GM21529 (cell line): Measurements from ENCODE around the gene APPL1.

ENCODE experiments used
- ATAC-seq: cut with Tn5 transposase; IDR thresholded peaks from one replicate; pipeline ENCODE4 v1.9.1; 2021; ENCODE audit not compliant: unreplicated experiment

Gene APPL1

GRCh38 chr3:57227204-57227929 is at the start of gene APPL1:
APPL1 (plus strand) TSS chr3:57227729; CDS start chr3:57227884, 155 bp downstream.
- ATAC-seq: peak; percentile 88

GRCh38 chr3:57179580-57180410 is 47.7 kb upstream of the APPL1 start:
- no peak for ATAC-seq

GRCh38 chr3:57184526-57184925 is 43.0 kb upstream of the APPL1 start:
- no peak for ATAC-seq

- ATAC-seq: no peak
Measured at GRCh38 chr3:57192028-57192427, 35.5 kb upstream of the APPL1 start.

- ATAC-seq: no peak
Measured at GRCh38 chr3:57194641-57195040, 32.9 kb upstream of the APPL1 start.

GRCh38 chr3:57199895-57200297 is 27.6 kb upstream of the APPL1 start, which contains the start of gene HESX1:
HESX1 (minus strand) TSS chr3:57199978; CDS start chr3:57199918, 60 bp downstream.
- ATAC-seq: no peak

- no peak for ATAC-seq
Measured at GRCh38 chr3:57206423-57206822, 21.1 kb upstream of the APPL1 start.

- no peak for ATAC-seq
Measured at GRCh38 chr3:57221883-57222282, 5.6 kb upstream of the APPL1 start.

- ATAC-seq: no peak
Measured at GRCh38 chr3:57224856-57225255, 2.7 kb upstream of the APPL1 start.

GRCh38 chr3:57226176-57226575 is 1.4 kb upstream of the APPL1 start:
- ATAC-seq: no peak

- ATAC-seq: peak; percentile 41
Measured at GRCh38 chr3:57227930-57228751, 612 bp downstream of the APPL1 start.

- ATAC-seq: no peak
Measured at GRCh38 chr3:57230006-57230405, 2.5 kb downstream of the APPL1 start.

- ATAC-seq: no peak
Measured at GRCh38 chr3:57233799-57234198, 6.3 kb downstream of the APPL1 start.

- peak; percentile 61 for ATAC-seq
Measured at GRCh38 chr3:57234613-57235575, 7.4 kb downstream of the APPL1 start.

GRCh38 chr3:57244946-57245345 is 17.4 kb downstream of the APPL1 start:
- no peak for ATAC-seq

GRCh38 chr3:57252404-57252803 is 24.9 kb downstream of the APPL1 start:
- ATAC-seq: no peak

- ATAC-seq: no peak
Measured at GRCh38 chr3:57256844-57257243, 29.3 kb downstream of the APPL1 start.

GRCh38 chr3:57257678-57258077 is 30.1 kb downstream of the APPL1 start:
- ATAC-seq: no peak

- ATAC-seq: no peak
Measured at GRCh38 chr3:57261119-57261518, 33.6 kb downstream of the APPL1 start.

- no peak for ATAC-seq
Measured at GRCh38 chr3:57261929-57262328, 34.4 kb downstream of the APPL1 start.
